SK-N-SH treated with all-trans-retinoic acid at 6 μM for 48 hours (cell line): ENCODE measurements around the gene NAA15.

Experiments
- ATAC-seq: fragments of 200-7000 bp; cut with Tn5 transposase; 3 replicates; pipeline ENCODE4 v1.9.1; 2020; ENCODE audit warnings: mild to moderate bottlenecking, moderate library complexity
- ARNTL ChIP-seq: fragments of 450-650 bp; formaldehyde crosslinking; IDR thresholded peaks from 2 replicates; pipeline ENCODE4 v1.5.0; 2020; ENCODE audit warnings: low read depth, mild to moderate bottlenecking, moderate library complexity, borderline replicate concordance
- BACH2 ChIP-seq: fragments of 250-450 bp; sonication (Bioruptor Pico); IDR thresholded peaks from 2 replicates; pipeline ENCODE4 v1.9.0; 2021; ENCODE audit warnings: mild to moderate bottlenecking, borderline replicate concordance
- CSDC2 ChIP-seq: fragments of 250-450 bp; sonication (Bioruptor Pico); IDR thresholded peaks from 2 replicates; pipeline ENCODE4 v1.5.0; 2020; ENCODE audit warnings: mild to moderate bottlenecking, moderate library complexity
- ESRRG ChIP-seq: fragments of 250-450 bp; sonication (Bioruptor Pico); IDR thresholded peaks from 2 replicates; pipeline ENCODE4 v1.6.1; 2021; ENCODE audit warnings: mild to moderate bottlenecking
- GLIS3 ChIP-seq: fragments of 250-450 bp; sonication (Bioruptor Pico); IDR thresholded peaks from 2 replicates; pipeline ENCODE4 v1.5.0; 2020; ENCODE audit warnings: mild to moderate bottlenecking, moderate library complexity
- ISL1 ChIP-seq: fragments of 250-450 bp; sonication (Bioruptor Pico); IDR thresholded peaks from 2 replicates; pipeline ENCODE4 v2.1.2; 2022; ENCODE audit warnings: mild to moderate bottlenecking, moderate library complexity
- OSR1 ChIP-seq: fragments of 250-450 bp; sonication (Bioruptor Pico); IDR thresholded peaks from 2 replicates; pipeline ENCODE4 v1.8.0; 2022; ENCODE audit warnings: moderate library complexity, mild to moderate bottlenecking, inconsistent platforms
- POU6F1 ChIP-seq: fragments of 250-450 bp; sonication (Bioruptor Pico); IDR thresholded peaks from 2 replicates; pipeline ENCODE4 v1.8.0; 2021; ENCODE audit warnings: low read depth, mild to moderate bottlenecking, moderate library complexity, borderline replicate concordance
- SNAI2 ChIP-seq: fragments of 250-450 bp; sonication (Bioruptor Pico); IDR thresholded peaks from 2 replicates; pipeline ENCODE4 v1.5.0; 2020; ENCODE audit warnings: mild to moderate bottlenecking, moderate library complexity
- TOX ChIP-seq: fragments of 250-450 bp; sonication (Bioruptor Pico); IDR thresholded peaks from 2 replicates; pipeline ENCODE4 v1.8.0; 2021; ENCODE audit warnings: mild to moderate bottlenecking, moderate library complexity, borderline replicate concordance
- ZFP3 ChIP-seq: fragments of 250-450 bp; sonication (Bioruptor Pico); IDR thresholded peaks from 2 replicates; pipeline ENCODE4 v1.5.0; 2020; ENCODE audit warnings: mild to moderate bottlenecking, moderate library complexity
- ZFP30 ChIP-seq: fragments of 450-650 bp; formaldehyde crosslinking; IDR thresholded peaks from 2 replicates; pipeline ENCODE4 v1.5.0; 2022; ENCODE audit warnings: mild to moderate bottlenecking, moderate library complexity
- ZNF565 ChIP-seq: fragments of 450-650 bp; formaldehyde crosslinking; conservative IDR thresholded peaks from 2 replicates; pipeline ENCODE4 v1.5.0; 2020; ENCODE audit warnings: low read depth, mild to moderate bottlenecking, moderate library complexity
- ZNF70 ChIP-seq: fragments of 450-650 bp; formaldehyde crosslinking; IDR thresholded peaks from 2 replicates; pipeline ENCODE4 v1.5.0; 2020; ENCODE audit warnings: mild to moderate bottlenecking, moderate library complexity
- ZNF8 ChIP-seq: fragments of 450-650 bp; formaldehyde crosslinking; IDR thresholded peaks from 2 replicates; pipeline ENCODE4 v1.5.0; 2020; ENCODE audit warnings: mild to moderate bottlenecking, moderate library complexity
- TF ChIP-seq, protein P1 (sequence below): fragments of 250-450 bp; sonication (Bioruptor Pico); IDR thresholded peaks from 2 replicates; pipeline ENCODE4 v1.8.0; 2020; ENCODE audit warnings: mild to moderate bottlenecking, moderate library complexity, borderline replicate concordance
- TF ChIP-seq, protein P2 (sequence below): fragments of 250-450 bp; sonication (Bioruptor Pico); IDR thresholded peaks from 2 replicates; pipeline ENCODE4 v1.5.0; 2020; ENCODE audit warnings: mild to moderate bottlenecking, moderate library complexity
- TF ChIP-seq, protein P3 (sequence below): fragments of 250-450 bp; sonication (Bioruptor Pico); IDR thresholded peaks from 2 replicates; pipeline ENCODE4 v1.5.1; 2020; ENCODE audit warnings: low read depth, mild to moderate bottlenecking, moderate library complexity

NAA15 gene

GRCh38 chr4:139300431-139301112 is 733 bp upstream of the NAA15 start:
- ATAC-seq: peak; percentile 50

GRCh38 chr4:139301821-139302611 is 711 bp downstream of the NAA15 start, which contains the start of gene NDUFC1:
NDUFC1 (minus strand) TSS chr4:139302477; CDS start chr4:139295798, 6,679 bp downstream.
- TF ChIP-seq ESRRG (CRISPR knock-in tag): no peak
- no peak for TF ChIP-seq ARNTL (CRISPR knock-in tag)
- TF ChIP-seq ZNF8 (CRISPR knock-in tag): no peak
- TF ChIP-seq SNAI2: no peak
- TF ChIP-seq ZNF70 (CRISPR knock-in tag): no peak
- TF ChIP-seq ZFP3: no peak
- no peak for TF ChIP-seq POU6F1 (CRISPR knock-in tag)
- no peak for TF ChIP-seq BACH2 (CRISPR knock-in tag)
- TF ChIP-seq TOX (CRISPR knock-in tag): no peak
- no peak for TF ChIP-seq GLIS3 (CRISPR knock-in tag)
- no peak for TF ChIP-seq CSDC2 (CRISPR knock-in tag)
- TF ChIP-seq, protein P1, sequence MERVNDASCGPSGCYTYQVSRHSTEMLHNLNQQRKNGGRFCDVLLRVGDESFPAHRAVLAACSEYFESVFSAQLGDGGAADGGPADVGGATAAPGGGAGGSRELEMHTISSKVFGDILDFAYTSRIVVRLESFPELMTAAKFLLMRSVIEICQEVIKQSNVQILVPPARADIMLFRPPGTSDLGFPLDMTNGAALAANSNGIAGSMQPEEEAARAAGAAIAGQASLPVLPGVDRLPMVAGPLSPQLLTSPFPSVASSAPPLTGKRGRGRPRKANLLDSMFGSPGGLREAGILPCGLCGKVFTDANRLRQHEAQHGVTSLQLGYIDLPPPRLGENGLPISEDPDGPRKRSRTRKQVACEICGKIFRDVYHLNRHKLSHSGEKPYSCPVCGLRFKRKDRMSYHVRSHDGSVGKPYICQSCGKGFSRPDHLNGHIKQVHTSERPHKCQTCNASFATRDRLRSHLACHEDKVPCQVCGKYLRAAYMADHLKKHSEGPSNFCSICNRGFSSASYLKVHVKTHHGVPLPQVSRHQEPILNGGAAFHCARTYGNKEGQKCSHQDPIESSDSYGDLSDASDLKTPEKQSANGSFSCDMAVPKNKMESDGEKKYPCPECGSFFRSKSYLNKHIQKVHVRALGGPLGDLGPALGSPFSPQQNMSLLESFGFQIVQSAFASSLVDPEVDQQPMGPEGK (CRISPR knock-in tag): no peak
- ATAC-seq: peak; percentile 57

More at GRCh38 chr4:139300431-139301112, 733 bp upstream of the NAA15 start:
- TF ChIP-seq, protein P1 (CRISPR knock-in tag): no peak
- TF ChIP-seq ISL1 (CRISPR knock-in tag) (no peak), TOX (CRISPR knock-in tag) (no peak), ZFP3 (peak; percentile 72; the same call in 1 of the 2 replicates)
- TF ChIP-seq, protein P2, sequence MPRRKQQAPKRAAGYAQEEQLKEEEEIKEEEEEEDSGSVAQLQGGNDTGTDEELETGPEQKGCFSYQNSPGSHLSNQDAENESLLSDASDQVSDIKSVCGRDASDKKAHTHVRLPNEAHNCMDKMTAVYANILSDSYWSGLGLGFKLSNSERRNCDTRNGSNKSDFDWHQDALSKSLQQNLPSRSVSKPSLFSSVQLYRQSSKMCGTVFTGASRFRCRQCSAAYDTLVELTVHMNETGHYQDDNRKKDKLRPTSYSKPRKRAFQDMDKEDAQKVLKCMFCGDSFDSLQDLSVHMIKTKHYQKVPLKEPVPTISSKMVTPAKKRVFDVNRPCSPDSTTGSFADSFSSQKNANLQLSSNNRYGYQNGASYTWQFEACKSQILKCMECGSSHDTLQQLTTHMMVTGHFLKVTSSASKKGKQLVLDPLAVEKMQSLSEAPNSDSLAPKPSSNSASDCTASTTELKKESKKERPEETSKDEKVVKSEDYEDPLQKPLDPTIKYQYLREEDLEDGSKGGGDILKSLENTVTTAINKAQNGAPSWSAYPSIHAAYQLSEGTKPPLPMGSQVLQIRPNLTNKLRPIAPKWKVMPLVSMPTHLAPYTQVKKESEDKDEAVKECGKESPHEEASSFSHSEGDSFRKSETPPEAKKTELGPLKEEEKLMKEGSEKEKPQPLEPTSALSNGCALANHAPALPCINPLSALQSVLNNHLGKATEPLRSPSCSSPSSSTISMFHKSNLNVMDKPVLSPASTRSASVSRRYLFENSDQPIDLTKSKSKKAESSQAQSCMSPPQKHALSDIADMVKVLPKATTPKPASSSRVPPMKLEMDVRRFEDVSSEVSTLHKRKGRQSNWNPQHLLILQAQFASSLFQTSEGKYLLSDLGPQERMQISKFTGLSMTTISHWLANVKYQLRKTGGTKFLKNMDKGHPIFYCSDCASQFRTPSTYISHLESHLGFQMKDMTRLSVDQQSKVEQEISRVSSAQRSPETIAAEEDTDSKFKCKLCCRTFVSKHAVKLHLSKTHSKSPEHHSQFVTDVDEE (CRISPR knock-in tag): no peak

DNA sequence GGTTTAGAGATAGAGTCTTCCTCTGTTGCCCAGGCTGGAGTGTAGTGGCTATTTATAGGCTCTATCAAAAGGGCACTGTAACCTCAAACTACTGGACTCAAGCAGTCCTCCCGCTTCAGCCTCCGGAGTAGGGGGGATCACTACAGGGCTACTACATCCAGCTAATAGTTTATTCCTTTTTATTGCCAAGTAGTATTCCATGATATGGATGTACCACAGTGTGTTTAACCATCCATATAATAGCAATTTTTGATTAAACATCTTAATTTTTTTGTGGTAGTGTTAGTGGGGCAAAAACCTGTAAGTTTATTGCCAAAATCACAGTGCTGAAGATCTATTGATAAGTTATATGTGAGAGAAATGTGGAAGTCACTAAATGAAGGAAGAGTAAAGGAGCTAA is 3.6 kb downstream of the NAA15 start:
- ATAC-seq: no peak
- TF ChIP-seq ZNF8 (CRISPR knock-in tag) (peak; percentile 99), OSR1 (no peak)

GRCh38 chr4:139311909-139312308 is 10.6 kb downstream of the NAA15 start:
- ATAC-seq: peak; percentile 50
- TF ChIP-seq ZFP3 (no peak), ZNF70 (CRISPR knock-in tag) (no peak), POU6F1 (CRISPR knock-in tag) (no peak), OSR1 (no peak), ZNF565 (no peak), BACH2 (CRISPR knock-in tag) (no peak), ISL1 (CRISPR knock-in tag) (no peak), GLIS3 (CRISPR knock-in tag) (no peak), ZFP30 (CRISPR knock-in tag) (no peak), SNAI2 (no peak)
- TF ChIP-seq, protein P3, sequence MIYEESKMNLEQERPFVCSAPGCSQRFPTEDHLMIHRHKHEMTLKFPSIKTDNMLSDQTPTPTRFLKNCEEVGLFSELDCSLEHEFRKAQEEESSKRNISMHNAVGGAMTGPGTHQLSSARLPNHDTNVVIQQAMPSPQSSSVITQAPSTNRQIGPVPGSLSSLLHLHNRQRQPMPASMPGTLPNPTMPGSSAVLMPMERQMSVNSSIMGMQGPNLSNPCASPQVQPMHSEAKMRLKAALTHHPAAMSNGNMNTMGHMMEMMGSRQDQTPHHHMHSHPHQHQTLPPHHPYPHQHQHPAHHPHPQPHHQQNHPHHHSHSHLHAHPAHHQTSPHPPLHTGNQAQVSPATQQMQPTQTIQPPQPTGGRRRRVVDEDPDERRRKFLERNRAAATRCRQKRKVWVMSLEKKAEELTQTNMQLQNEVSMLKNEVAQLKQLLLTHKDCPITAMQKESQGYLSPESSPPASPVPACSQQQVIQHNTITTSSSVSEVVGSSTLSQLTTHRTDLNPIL (CRISPR knock-in tag): no peak
- TF ChIP-seq, protein P2 (CRISPR knock-in tag): no peak
